ENCODE results near the gene NEDD4L.
A peak's percentile ranks its signal among the peaks of the same experiment; 100 is the strongest.

Gene NEDD4L

DNA sequence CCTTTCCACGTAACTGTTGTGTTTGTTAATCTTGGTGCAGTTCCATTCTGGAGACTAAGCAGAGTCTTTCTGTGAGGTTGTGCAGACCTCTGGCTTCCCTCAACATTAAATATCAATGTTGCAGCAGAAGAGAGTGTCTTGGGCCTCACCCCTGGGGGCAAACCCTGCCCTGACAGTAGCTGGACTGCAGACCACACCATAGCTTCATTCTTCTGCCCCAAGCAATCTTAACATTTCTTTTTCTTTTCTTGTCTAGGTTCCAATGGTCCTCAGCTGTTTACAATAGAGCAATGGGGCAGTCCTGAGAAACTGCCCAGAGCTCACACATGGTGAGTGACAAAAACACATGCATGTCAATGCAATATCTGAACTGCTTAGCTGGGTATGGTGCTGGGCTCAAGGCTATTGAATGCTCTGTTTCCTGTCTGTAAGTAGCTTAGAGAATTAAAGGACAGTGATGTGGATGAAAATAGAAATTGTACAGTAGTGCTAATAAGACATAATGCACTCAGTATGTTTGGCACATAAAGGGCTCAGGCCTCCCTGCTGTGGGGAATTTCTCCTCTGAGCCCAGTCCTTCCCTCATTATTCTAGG lies 347.3 kb downstream of the NEDD4L start:
- H3K9me3 Mint-ChIP-seq, result no peaks in the 10 kb centered on the region
- H3K27me3 Mint-ChIP-seq, result no peaks in the 10 kb centered on the region
- no peak for DNase-seq
- no peak overlapping the region for H3K27ac Mint-ChIP-seq
- H3K4me1 Mint-ChIP-seq (ENCODE audit: low read depth), result peaks cover 5% of the 10 kb centered on the region
- H3K36me3 Mint-ChIP-seq (ENCODE audit: low read depth), result no peaks in the 10 kb centered on the region
- no peak overlapping the region for H3K4me3 Mint-ChIP-seq

GRCh38 chr18:58391932-58392323 lies 347.9 kb downstream of the NEDD4L start:
- Mint-ChIP-seq H3K4me3 (no peak overlapping the region), H3K9me3 (no peaks in the 10 kb centered on the region), H3K27ac (no peak overlapping the region), H3K27me3 (no peaks in the 10 kb centered on the region), H3K4me1 (ENCODE audit: low read depth) (peaks cover 6% of the 10 kb centered on the region), H3K36me3 (ENCODE audit: low read depth) (no peaks in the 10 kb centered on the region)
- no peak for DNase-seq

DNA sequence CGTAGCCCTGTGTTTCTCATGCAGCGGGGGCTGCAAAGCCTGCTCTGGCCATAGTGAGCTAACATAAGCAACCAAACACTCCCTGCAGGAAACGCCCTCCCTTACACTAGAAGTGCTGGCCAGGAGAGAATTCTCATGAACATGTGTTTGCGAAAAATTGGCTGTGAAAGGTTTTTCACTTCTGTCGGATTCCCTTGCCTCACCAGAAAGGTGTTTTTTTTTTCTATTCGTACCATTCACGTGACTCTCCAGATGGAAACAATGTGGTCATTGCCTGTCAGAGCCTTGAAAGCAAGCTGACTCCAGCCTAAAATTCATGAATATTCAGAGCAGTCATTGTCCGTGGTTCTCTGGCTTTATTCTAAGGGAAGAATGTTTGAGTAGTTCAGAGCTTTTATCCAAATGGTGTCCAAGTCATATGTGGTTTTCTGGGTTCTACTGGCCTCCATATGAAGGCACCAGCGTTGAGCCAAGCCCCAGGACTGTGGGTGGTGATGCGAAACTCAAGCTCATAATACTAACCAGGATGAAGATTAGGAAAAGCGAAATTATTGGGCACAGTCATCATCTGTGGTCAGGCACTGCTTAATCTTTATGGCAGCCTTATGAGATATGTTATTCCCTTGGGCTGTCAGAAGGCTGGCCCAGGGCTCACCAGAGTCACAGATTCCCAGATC lies 348.4 kb downstream of the NEDD4L start:
- Mint-ChIP-seq H3K9me3 (no peaks in the 10 kb centered on the region), H3K27ac (no peak overlapping the region), H3K4me3 (no peak overlapping the region), H3K36me3 (ENCODE audit: low read depth) (no peaks in the 10 kb centered on the region), H3K4me1 (ENCODE audit: low read depth) (peaks cover 7% of the 10 kb centered on the region), H3K27me3 (no peaks in the 10 kb centered on the region)
- DNase-seq, result no peak

DNA sequence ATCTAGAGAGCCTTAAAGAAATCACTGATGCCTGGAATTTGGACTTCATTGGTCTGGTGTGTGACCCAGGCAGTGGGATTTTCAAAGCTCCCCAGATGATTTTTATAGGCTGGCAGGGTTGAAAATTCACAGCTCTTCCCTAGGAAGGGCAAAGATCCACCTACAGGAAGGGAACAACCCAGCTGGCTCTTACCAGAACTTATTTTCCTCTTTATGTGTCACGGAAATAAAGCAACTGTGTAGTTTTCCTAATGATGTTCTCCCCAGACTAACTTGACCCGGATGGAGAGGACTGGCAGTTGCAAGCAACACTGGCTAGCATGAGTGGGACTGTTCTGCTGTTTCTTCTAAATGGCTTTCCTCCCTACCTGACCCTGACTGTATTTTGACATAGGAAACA lies 349.3 kb downstream of the NEDD4L start:
- no peak for DNase-seq
- no peak overlapping the region for H3K4me3 Mint-ChIP-seq
- no peaks in the 10 kb centered on the region for H3K36me3 Mint-ChIP-seq (ENCODE audit: low read depth)
- peaks cover 8% of the 10 kb centered on the region for H3K4me1 Mint-ChIP-seq (ENCODE audit: low read depth)
- no peak overlapping the region for H3K27ac Mint-ChIP-seq
- no peaks in the 10 kb centered on the region for H3K27me3 Mint-ChIP-seq
- H3K9me3 Mint-ChIP-seq, result no peaks in the 10 kb centered on the region

DNA sequence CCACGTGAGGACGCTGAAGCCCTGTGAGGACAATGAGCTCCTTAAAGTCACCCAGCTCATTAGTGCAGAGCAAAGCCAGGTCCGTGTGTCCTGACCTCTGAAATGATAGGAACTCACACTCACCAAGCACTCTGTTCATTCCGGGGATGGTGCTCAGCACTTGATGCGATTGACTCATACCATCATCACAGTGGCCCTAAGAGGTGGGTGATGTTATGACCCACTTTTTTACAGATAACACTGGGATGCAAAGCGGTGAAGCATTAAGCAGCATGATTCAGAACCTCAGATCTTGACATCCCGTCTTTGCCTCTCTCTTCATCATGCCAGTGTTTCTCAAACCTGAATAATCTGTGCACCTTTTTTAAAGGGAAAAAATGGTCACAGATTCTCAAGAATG lies 350.0 kb downstream of the NEDD4L start:
- DNase-seq, result no peak
- Mint-ChIP-seq H3K4me3 (no peak overlapping the region), H3K9me3 (no peaks in the 10 kb centered on the region), H3K27me3 (no peaks in the 10 kb centered on the region), H3K4me1 (ENCODE audit: low read depth) (peaks cover 8% of the 10 kb centered on the region), H3K36me3 (ENCODE audit: low read depth) (no peaks in the 10 kb centered on the region), H3K27ac (no peak overlapping the region)

DNA sequence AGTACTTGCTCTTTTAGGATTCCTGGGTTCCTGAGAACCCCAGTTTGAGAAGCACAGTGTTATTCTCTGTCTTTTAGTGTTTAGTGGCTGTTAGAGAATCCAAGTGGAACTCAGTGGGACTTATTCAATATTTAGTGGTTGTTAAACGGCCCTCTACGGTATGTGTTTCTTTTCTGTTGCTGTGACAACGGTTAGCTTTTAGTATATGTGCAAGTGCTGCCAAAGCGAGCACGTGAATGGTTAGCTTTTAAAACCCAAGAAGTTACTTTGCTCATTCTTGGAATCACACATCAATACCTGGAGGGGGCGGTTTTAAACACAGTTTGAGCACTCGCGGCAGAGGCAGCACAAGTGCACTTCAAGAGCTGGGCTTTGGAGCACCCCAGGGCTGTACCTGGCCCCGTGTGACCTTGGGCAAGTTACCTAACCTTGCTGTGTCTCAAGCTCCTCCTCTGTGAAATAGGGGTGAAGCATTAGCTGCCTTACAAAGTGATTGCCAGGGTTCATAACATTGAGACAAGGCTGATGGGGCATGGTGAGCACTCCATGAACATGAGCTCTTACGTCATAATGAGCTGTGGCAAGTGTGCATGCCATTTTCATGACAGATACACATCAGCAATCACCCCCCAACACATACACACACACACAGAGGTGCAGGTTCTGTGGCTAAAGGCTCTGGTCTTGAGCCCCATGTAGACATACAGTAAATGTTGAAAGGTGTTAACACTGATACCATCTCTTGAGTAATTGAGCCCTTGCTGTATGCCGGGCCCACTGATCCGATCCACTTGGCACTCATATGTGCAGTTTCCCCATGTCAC lies 350.8 kb downstream of the NEDD4L start:
- Mint-ChIP-seq H3K4me3 (no peak overlapping the region), H3K9me3 (no peaks in the 10 kb centered on the region), H3K4me1 (ENCODE audit: low read depth) (peaks cover 10% of the 10 kb centered on the region), H3K27ac (no peak overlapping the region), H3K36me3 (ENCODE audit: low read depth) (no peaks in the 10 kb centered on the region), H3K27me3 (no peaks in the 10 kb centered on the region)
- no peak for DNase-seq

GRCh38 chr18:58396144-58396543 lies 352.1 kb downstream of the NEDD4L start:
- no peak overlapping the region for H3K4me3 Mint-ChIP-seq
- H3K4me1 Mint-ChIP-seq (ENCODE audit: low read depth), result peaks cover 20% of the 10 kb centered on the region
- no peaks in the 10 kb centered on the region for H3K9me3 Mint-ChIP-seq
- H3K27me3 Mint-ChIP-seq, result no peaks in the 10 kb centered on the region
- H3K27ac Mint-ChIP-seq, result peak overlapping the region; percentile 5
- no peaks in the 10 kb centered on the region for H3K36me3 Mint-ChIP-seq (ENCODE audit: low read depth)
- no peak for DNase-seq

DNA sequence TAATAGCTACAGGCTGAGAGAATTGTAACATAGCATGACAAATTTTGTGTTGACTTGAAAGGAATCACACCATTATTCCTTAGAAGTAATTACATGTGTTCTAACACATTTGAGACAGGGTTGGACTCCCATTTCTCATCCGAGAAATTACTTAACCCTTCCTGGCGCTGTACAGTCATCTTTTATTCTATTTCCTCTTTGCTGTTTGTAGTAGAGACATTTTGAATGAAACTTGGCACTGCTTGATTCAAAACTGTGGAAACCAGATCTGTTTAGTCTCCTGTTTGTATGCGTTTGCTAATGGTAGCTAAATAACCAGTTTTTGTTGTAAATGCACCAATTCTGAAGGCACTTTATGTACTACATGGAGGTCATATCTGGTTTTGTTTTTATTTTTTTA lies 352.9 kb downstream of the NEDD4L start:
- peaks cover 24% of the 10 kb centered on the region for H3K4me1 Mint-ChIP-seq (ENCODE audit: low read depth)
- no peaks in the 10 kb centered on the region for H3K27me3 Mint-ChIP-seq
- no peak overlapping the region for H3K27ac Mint-ChIP-seq
- no peaks in the 10 kb centered on the region for H3K36me3 Mint-ChIP-seq (ENCODE audit: low read depth)
- H3K9me3 Mint-ChIP-seq, result no peaks in the 10 kb centered on the region
- DNase-seq, result no peak
- H3K4me3 Mint-ChIP-seq, result no peak overlapping the region

- Mint-ChIP-seq H3K36me3 (ENCODE audit: low read depth) (no peaks in the 10 kb centered on the region), H3K9me3 (no peaks in the 10 kb centered on the region), H3K4me1 (ENCODE audit: low read depth) (peaks cover 28% of the 10 kb centered on the region), H3K27ac (no peak overlapping the region), H3K27me3 (no peaks in the 10 kb centered on the region), H3K4me3 (no peak overlapping the region)
- DNase-seq, result no peak
Measured at GRCh38 chr18:58397385-58398132, 353.5 kb downstream of the NEDD4L start.

- Mint-ChIP-seq H3K4me1 (ENCODE audit: low read depth) (peaks cover 28% of the 10 kb centered on the region), H3K9me3 (no peaks in the 10 kb centered on the region), H3K27ac (no peak overlapping the region), H3K36me3 (ENCODE audit: low read depth) (no peaks in the 10 kb centered on the region), H3K27me3 (no peaks in the 10 kb centered on the region), H3K4me3 (no peak overlapping the region)
- no peak for DNase-seq
Measured at GRCh38 chr18:58398648-58399398, 354.8 kb downstream of the NEDD4L start.

DNA sequence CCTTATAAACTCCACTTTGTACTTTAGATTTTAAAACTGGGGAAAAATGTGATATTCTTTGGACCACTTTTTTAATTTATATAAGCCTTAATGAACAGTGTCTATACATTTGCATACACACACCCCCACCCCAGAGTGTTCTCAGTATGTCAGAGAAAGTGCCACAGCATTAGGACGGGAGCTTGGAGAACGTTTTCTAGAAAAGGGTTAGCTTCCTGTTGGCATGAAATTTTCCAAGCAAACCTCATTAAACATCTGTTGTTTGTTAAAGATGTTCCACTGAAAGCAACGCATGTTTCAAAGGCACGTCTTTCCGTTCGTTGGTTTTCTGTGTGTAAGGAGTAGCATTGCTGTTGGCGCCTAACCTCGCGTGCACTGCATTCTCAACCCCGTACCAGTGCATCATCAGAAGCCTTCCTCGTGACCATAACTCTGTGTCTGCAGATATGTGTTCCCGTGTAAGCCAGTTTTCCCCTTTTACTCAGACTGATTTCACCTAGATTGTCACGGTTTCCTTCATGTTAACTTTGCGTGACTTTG lies 356.4 kb downstream of the NEDD4L start:
- no peak for DNase-seq
- Mint-ChIP-seq H3K9me3 (no peaks in the 10 kb centered on the region), H3K4me1 (ENCODE audit: low read depth) (peaks cover 28% of the 10 kb centered on the region), H3K36me3 (ENCODE audit: low read depth) (no peaks in the 10 kb centered on the region), H3K27ac (peak overlapping the region; percentile 79), H3K4me3 (no peak overlapping the region), H3K27me3 (no peaks in the 10 kb centered on the region)

- no peaks in the 10 kb centered on the region for H3K27me3 Mint-ChIP-seq
Measured at GRCh38 chr18:58401191-58401590, 357.2 kb downstream of the NEDD4L start.

DNA sequence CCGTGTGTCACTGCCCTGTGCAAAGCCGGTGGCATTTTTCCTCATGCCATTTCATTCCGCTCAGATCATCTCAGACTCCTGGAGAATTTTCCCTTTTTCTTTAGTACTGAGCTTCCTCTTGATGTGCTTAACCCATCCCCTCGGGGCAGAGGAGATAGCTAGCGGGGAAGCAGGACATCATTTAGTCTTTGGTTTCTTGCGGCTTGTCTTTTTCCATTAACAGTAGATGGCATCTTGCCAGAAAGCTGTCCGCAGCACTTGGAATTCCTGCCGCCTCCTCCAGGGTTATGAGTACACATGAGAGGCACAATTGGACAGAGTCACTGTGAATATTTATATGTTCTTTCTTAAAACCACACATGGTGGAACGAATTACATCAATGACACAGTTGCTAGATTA lies 358.2 kb downstream of the NEDD4L start:
- H3K27me3 Mint-ChIP-seq, result no peaks in the 10 kb centered on the region
- peaks cover 22% of the 10 kb centered on the region for H3K4me1 Mint-ChIP-seq (ENCODE audit: low read depth)
- no peak overlapping the region for H3K4me3 Mint-ChIP-seq
- H3K9me3 Mint-ChIP-seq, result no peaks in the 10 kb centered on the region
- no peaks in the 10 kb centered on the region for H3K36me3 Mint-ChIP-seq (ENCODE audit: low read depth)
- H3K27ac Mint-ChIP-seq, result no peak overlapping the region
- DNase-seq, result no peak

More at GRCh38 chr18:58401191-58401590, 357.2 kb downstream of the NEDD4L start:
- no peak for DNase-seq
- H3K4me1 Mint-ChIP-seq (ENCODE audit: low read depth), result peaks cover 24% of the 10 kb centered on the region
- peak overlapping the region; percentile 42 for H3K27ac Mint-ChIP-seq
- H3K9me3 Mint-ChIP-seq, result no peaks in the 10 kb centered on the region
- no peak overlapping the region for H3K4me3 Mint-ChIP-seq
- no peaks in the 10 kb centered on the region for H3K36me3 Mint-ChIP-seq (ENCODE audit: low read depth)
